GM21528 (cell line): Measurements from ENCODE around the gene RRBP1.

Experiments
- ATAC-seq: cut with Tn5 transposase; IDR thresholded peaks from one replicate; pipeline ENCODE4 v1.9.1; 2021; ENCODE audit warnings: mild to moderate bottlenecking, moderate library complexity; ENCODE audit not compliant: unreplicated experiment, low FRiP score

The RRBP1 gene

DNA sequence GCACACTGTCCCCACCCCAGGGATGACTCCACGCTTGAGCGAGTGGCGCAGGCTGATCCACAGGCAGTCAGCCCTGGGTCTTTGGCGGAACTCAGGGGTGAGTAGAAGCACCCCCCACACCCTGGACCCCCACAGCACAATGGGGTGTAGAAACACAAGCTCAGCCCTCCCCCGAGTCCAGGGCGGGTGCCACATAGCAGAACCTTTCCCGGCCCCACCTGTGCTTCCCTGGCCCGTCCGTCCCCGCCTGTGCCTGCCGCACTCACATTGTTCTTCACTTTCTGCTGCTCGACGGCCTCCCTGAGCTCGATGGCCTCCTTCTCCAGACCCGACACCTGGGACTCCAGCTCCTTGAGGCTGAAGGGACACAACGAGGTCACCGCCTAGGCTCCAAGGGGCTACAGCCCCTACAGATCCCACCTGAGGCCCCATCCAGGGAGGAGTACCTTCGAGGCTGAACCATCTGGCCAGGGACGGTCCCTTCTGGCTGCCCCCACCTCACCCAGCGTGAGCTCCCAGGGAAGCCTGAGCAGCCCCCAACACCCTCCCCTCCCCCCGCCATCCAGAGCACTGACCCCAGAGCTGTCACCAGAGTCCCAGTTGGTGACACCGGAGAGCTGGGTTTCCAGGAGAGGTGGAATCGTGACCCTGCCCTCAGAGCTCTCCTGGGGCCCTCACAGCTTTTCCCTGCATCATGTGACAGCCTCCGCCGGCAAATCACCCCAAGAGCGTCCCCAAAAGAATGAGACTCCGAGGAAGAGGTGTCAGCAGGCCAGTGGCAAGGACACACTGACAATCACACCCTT is 56.6 kb downstream of the RRBP1 start:
- no peak for ATAC-seq

GRCh38 chr20:17624551-17625245 is 57.3 kb downstream of the RRBP1 start:
- ATAC-seq, result no peak

DNA sequence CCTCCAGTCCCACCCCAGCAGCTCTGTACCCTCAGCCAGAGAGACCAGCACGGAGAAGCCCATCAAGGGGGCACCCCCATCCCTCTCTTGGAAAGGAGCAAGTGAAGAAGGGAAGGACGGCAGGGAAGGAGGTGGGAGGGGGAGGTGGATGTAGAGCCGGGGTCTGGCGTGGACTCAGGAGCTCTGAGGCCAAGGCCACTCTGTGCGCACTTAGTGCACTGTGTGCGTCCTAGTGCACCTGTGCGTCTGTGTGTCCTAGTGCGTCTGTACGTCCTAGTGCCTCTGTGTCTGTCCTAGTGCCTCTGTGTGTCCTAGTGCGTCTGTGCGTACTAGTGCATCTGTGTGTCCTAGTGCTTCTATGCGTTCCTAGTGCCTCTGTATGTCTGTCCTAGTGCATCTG is 58.0 kb downstream of the RRBP1 start:
- no peak for ATAC-seq

DNA sequence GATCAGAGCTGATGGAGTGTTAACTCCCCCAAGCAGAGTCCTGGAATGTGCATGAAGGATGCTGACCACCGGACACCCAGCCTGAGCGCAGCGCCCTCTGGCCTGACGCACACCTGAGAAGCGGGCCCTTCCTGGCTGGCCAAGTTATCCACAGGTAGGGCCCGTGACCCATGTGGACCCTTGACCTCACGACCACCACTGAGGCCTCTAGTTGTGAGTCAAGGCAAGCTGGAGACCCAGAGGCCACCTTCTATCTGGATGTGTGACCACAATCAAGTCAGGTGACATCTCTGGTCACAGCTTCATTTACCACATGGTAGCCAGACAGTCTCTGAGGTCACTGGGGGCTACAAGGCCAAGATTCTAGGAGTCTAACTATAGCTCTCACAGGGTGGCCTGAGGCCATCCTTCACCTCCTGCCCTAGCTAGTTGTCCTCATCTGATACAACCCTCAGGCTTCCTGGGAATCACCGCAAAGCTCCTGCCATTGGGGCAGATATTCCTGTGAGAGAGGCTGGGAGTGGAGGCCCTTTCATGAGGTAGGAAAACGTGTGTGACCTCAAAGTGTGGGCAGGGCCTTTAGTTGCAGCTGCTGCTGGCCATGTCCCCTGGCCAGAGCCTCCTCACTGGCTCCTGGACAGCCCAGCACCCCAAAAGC is 59.1 kb downstream of the RRBP1 start:
- ATAC-seq, result no peak

DNA sequence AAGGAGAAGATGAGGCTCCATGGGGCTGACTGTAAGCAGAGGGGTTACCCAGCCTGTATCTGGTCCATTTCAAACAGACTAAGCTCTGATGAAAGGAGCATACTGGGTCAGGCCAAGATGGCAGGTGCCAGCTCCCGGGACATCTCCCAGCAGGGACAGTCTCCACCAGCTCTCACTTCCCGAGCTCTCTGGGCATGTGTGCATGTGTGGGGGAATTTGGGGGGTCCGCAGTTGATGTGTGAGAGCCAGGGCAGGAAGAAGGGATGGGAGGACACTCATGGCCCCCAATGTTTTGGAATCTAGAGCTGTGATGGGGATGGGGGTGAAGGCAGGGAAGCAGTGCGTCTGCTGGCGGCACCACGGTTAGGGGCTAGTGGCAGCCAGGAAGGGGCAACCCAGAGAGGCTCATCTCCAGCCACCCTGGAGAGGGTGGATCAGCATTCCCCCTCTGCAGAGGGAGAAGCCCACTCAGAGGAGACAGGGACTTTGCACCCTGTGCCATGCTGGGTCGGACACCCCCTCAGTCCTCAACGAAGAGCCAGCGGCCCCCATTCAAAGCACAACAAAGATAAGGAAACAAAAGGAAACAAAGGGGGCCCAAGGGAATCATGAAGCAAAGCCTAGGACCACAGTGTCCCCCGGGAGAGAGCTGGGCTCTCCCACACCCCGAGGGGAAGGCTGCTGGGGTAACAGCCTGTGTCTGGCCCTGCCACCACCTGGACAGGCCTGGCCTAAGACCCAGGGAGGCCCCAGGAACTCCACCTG is 59.8 kb downstream of the RRBP1 start:
- ATAC-seq, result no peak

- no peak for ATAC-seq
These were observed 60.6 kb downstream of the RRBP1 start for GRCh38 chr20:17621229-17621968.

GRCh38 chr20:17620371-17621228 is 61.4 kb downstream of the RRBP1 start:
- ATAC-seq, result no peak

GRCh38 chr20:17619351-17620093 is 62.5 kb downstream of the RRBP1 start:
- ATAC-seq, result no peak

- no peak for ATAC-seq
These were observed 63.4 kb downstream of the RRBP1 start for GRCh38 chr20:17618673-17619013.

- ATAC-seq, result no peak
These were observed 64.0 kb downstream of the RRBP1 start for GRCh38 chr20:17617868-17618672.

- no peak for ATAC-seq
These were observed 64.7 kb downstream of the RRBP1 start for GRCh38 chr20:17617212-17617867.

GRCh38 chr20:17616480-17617211 is 65.4 kb downstream of the RRBP1 start:
- no peak for ATAC-seq

GRCh38 chr20:17615645-17616479 is 66.2 kb downstream of the RRBP1 start:
- no peak for ATAC-seq

DNA sequence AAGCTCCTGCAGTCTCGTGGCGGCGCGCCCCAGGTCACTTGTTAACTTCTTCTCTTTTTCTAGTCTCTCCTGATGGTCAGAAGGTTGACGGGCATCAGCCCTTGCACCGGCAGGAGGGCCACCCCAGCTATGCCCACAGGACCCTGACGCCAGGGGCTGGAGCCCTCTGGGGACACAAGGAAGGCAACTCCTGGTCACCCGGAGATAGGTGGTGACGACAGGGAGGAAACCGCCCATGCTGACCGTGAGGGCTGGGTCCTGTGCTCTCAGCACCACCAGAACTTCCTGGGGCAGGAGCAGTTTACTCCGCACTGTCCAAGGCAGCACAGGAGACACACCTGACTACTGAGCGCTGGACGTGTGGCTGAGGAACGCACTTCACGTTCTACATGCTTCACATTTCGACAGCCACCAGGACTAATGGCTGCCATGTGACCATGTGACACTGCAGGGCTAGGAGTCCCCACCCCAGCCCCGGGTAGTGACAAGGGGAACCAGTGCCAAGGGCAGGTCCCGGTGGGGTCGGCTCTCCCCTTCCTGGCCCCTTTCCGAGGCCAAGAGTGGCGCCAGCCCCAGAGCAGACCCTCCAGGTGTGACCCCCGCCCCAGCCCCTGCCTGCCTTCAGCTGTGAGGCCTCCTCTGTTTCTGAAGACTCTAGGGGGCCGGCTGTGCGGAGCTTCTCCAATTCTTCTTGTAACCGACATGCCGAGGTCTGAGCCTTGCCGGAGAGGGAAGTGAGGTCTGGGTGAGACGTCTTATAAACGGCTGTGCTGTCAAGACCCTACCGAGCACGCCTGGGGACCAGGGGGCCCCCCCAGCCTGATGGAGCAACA is 67.0 kb downstream of the RRBP1 start:
- ATAC-seq, result no peak
